GM12892 (cell line): ENCODE results near the gene MANBA.

Source experiments
- DNase-seq: peaks from one replicate; pipeline ENCODE4 v3.0.0; 2011; ENCODE audit not compliant: insufficient read length
- FAIRE-seq: peaks from 2 replicates; lab custom pipeline; 2011; peaks lifted over from hg19 to GRCh38; lab: Jason Lieb, UNC
- POLR2A ChIP-seq: IDR thresholded peaks from 2 replicates; pipeline ENCODE4 v1.6.1; 2011; ENCODE audit warnings: low read depth, low read length, control low read depth
- POLR2AphosphoS5 ChIP-seq: IDR thresholded peaks from 2 replicates; pipeline ENCODE4 v1.6.1; 2011; ENCODE audit warnings: low read depth, low read length, control low read depth
- TAF1 ChIP-seq: IDR thresholded peaks from 2 replicates; pipeline ENCODE4 v1.6.1; 2011; ENCODE audit warnings: low read depth, mild to moderate bottlenecking, control low read depth, low read length, borderline replicate concordance

The MANBA gene

DNA sequence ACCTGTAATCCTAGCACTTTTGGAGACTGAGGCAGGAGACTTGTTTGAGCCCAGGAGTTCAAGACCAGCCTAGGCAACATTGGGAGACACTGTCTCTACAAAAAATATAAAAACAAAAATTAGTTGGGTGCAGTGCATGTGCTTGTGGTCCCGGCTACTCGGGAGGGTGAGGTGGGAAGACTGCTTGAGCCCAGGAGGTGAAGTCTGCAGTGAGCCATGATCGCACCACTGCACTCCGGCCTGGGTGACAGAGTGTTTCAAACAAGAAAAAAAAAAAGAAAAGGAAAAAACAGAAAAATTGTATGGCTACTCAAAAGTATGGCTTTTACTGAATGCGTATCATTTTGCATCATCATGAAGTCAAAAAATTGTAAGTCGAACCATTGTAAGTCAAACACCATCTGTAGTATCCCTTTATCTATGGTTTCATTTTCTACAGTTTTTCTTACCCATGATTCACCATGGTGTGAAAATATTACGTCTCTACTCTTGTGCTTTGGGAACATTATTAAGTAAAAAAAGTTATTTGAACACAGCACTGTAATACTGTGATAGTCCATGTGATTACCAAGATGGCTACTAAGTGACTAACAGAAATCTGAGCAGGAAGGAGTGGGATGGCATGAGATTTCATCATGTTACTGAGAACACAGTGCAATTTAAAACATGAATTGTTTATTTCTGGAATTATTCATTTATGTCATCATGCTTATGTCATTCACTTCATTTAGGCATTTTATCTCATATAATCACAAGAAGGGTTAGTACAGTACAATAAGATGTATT, 26.5 kb upstream of the MANBA start:
- no peak for FAIRE-seq
- DNase-seq, result no peak
- TF ChIP-seq TAF1, result no peak
- no peak for TF ChIP-seq POLR2A
- no peak for TF ChIP-seq POLR2AphosphoS5

DNA sequence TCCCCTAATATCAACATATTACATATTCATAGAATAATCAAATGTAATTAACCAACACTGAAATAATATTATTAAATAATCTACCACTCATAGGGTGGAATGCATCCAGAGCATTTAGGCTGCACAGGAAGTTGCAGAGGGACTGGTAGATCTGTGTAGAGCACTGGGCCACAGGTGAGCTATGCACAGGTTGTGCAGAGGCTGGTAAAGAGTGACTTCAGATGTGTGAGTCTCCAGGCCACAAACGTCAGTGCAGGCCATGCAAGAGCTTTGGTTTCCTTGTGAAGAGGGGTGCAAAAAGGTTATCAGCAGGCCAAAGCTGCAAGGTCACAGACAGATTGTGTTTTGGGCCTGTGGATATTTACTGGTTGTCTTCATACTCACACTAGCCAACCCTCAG, 25.5 kb upstream of the MANBA start:
- DNase-seq, result no peak
- TF ChIP-seq TAF1, result no peak
- FAIRE-seq, result no peak

DNA sequence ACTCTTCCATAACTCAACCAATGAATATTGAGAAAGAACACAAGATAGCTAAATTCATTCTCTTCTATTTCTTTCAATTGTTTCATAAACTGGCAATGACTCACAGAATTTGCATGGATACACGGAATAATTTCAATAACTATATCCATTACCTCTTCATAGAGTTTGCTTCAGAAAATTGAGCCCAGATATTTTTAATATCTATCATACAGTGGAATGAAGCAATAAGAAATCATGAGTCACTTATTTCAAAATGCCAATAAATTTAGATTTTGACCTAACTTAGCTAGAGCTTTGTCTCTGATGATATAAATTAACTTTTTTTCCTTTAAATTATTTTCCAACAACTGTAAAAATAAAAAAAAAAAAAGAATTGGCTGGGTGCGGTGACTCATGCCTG, 22.2 kb upstream of the MANBA start:
- no peak for DNase-seq
- no peak for FAIRE-seq
- TF ChIP-seq POLR2A (no peak), POLR2AphosphoS5 (no peak), TAF1 (no peak)

DNA sequence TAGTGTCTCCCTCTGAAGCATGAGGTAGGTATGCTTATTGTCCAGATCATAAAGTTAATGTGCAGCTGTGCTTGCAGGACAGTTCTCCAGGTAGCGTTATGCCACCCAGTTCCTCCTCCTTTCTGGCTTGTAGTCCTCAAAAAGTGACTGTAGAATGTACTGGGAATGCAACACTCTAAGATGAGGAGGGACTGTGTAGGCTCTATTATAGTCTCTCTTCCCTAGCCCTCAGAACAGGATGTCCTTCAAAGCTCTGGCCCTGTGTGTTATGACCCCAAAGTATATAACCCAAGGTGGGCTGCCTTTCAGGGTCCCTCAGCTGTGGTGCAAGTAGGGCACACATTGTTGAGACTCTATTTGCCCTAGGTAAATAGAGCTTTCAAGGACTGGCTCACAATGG, 20.8 kb upstream of the MANBA start:
- no peak for FAIRE-seq
- TF ChIP-seq TAF1 (no peak), POLR2A (no peak), POLR2AphosphoS5 (no peak)

DNA sequence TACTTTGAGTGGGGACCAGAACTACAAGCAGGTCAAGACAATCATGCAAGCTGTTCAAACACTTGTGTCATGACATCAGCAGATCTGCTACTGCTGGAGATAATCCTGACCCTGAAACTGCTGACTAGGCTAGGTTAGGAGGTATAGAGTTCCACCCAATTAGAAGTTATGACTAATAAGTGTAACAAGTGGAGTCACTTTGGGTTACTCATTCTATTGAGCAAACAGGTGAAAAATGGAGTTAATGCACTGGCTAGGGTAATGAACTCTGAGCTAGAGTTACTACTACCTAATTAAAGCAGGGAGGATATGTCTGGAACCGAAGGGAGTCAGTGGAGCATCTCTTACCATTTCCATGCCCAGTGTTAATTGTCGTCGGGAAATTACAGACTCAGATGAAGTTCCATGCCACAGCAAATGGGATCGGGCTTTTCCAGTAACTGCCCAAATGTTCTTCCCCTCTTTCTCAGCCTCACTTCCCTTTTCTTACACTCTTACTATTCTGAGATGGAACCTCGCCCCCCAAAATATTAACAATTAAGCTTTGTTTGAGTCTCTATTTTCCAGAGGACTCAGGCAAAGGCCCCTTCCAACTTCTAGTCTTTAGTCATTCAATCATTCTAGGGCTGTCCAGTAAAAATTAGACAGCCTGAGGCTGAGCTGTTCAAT, 19.8 kb upstream of the MANBA start:
- DNase-seq (no peak), FAIRE-seq (no peak)
- TF ChIP-seq POLR2A, result no peak
- TF ChIP-seq TAF1, result no peak
- no peak for TF ChIP-seq POLR2AphosphoS5

More for the DNA sequence above, 20.8 kb upstream of the MANBA start:
- no peak for DNase-seq

DNA sequence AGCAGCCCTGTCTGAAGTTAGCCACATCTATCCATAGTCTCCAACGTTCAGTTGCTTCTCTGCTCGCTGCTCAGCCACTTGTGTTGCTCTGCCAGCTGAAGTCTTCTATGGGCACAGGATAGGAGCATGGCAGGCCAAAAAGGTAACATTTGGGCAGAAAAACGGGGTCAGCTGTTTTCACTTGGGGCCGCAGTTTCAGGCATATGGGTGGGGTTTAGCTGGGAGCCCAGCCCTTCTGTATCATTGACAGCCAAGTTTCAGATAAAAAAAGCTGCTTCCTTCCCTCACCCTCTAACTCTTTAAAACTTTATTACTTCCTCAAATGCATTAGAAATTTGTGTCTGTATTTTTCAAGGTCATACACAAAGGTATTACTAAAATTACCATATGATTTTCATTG, 18.4 kb upstream of the MANBA start:
- FAIRE-seq, result no peak
- TF ChIP-seq TAF1, result no peak
- no peak for TF ChIP-seq POLR2AphosphoS5
- no peak for TF ChIP-seq POLR2A
- DNase-seq, result no peak

DNA sequence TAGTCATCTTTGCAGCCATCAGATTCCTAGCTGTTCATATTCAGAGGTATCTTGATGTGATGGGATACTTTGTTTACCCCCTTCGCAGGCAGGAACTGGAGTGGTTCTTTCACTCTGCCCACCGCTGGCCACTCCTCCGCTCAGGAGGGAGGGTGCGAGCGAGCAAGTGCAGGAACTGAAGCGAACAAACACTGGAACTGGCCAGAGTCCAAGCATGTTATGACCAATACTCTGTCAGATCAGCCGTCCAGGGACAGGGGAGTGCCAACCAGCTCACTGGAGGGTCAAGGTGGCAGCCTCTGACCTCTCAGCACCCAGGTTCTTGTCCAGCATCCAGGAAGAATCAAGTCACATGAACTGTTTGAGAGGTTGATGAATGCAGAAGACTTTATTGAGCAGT, 18.0 kb upstream of the MANBA start:
- TF ChIP-seq TAF1 (no peak), POLR2A (no peak), POLR2AphosphoS5 (no peak)
- FAIRE-seq, result no peak
- DNase-seq, result no peak

DNA sequence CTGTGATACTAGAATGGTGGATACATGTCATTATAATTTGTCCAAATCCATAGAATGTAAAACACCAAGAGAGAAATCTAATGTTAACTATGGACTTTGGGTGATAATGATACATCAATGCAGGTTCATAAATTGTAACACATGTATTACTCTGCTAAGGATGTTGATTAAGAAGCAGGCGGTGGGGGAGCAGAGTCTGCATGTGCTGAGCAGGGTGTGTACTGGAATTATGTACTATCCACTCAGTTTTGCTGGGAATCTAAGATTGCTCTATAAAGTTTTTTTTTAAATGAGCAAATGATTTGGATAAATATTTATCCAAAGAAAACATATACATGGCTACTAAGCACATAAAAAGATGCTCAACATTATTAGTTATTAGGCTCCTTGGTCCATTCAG, 15.0 kb upstream of the MANBA start:
- DNase-seq (no peak), FAIRE-seq (no peak)
- no peak for TF ChIP-seq POLR2AphosphoS5
- TF ChIP-seq POLR2A, result no peak
- TF ChIP-seq TAF1, result no peak

DNA sequence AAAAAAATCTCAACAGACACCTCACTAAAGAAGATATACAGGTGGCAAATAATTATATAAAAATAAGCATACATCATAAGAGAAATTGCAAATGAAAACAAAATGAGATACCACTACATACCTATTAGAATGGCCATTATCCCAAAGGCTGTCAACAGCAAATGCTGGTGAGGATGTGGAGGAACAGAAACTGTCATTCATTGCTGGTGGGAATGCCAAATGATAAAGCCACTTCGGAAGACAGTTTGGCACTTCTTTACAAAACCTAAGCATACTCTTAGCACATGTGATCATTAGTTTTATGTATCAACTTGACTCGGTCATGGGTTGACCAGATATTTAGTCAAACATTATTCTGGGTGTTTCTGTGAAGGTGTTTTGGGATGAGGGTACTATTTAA, 13.5 kb upstream of the MANBA start:
- no peak for FAIRE-seq
- TF ChIP-seq POLR2A (no peak), POLR2AphosphoS5 (no peak), TAF1 (no peak)
- no peak for DNase-seq

DNA sequence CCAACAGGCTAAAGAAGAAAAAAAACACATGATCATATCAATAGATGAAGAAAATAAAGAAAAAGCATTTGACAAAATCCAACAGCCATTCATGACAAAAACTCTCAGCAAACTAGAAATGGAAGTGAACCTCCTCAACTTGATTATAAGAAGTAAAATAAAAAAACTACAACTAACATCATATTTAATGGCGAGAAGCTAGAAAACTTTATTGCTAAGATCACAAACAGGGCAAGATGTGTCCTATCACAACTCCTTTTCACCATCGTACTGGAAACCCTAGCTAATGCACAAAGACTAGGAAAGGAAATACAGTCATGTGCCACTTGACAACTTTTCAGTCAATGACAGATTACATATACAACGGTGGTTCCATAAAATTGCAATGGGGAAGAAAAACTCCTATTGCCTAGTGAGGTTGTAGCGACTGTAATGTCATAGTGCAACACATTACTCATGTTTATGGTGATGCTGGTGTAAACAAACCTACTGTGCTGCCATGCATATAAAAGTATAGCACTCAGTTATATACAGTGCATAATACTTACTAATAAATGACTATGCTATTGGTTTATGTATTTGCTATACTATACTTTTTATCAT, 12.1 kb upstream of the MANBA start:
- no peak for TF ChIP-seq POLR2A
- DNase-seq (no peak), FAIRE-seq (no peak)

DNA sequence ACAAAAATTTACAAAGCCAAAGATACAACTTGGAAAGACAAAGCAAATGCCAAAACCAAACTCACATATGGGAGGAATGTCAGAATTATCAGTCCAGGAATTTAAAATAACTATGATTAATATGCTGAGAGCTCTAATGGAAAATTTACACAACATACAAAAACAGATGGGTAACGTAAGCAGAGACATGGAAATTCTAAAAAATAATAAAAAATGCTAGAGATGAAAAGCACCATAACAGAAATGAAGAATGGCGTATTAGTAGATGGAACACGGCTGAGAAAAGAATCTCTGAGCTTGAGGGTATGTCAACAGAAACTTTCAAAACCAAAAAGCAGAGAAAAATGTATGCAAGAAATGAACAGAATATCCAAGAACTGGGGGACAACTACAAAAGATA, 4.1 kb upstream of the MANBA start:
- no peak for TF ChIP-seq TAF1
- TF ChIP-seq POLR2A, result no peak
- TF ChIP-seq POLR2AphosphoS5, result no peak
- DNase-seq, result no peak
- FAIRE-seq, result no peak

DNA sequence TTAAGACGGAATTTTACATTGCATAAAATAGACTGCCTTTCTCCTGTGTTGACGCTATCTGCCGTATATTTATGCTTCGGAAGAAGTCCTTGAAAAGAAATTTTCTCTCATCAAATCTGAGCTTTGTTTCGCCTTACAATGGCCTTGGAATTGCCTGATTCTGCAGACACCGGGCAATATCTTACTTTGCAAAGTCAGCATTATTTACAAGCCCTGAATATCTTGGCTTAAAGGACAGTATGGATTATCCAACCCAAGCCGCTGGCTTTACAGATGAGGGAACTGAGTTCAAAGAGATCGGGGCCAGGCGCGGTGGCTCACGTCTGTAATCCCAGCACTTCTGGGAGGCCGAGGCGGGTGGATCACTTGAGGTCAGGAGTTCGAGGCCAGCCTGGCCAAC, 1.1 kb upstream of the MANBA start:
- no peak for DNase-seq
- FAIRE-seq, result no peak

More for the DNA sequence above, 1.1 kb upstream of the MANBA start:
- no peak for TF ChIP-seq TAF1
- no peak for TF ChIP-seq POLR2AphosphoS5
- no peak for TF ChIP-seq POLR2A
